Glomerular visceral epithelial cell (primary cell): Measurements from ENCODE around the gene NUDT4B.
"Not testable (repeated sequence)": the region's sequence is repeated elsewhere in the genome, so short reads cannot be mapped to it uniquely, and the experiment has no call there.

Source experiments
- DNase-seq: peaks from one replicate; pipeline ENCODE4 v3.0.0-alpha.2; 2016; ENCODE audit errors: extremely low spot score

The NUDT4B gene

DNA sequence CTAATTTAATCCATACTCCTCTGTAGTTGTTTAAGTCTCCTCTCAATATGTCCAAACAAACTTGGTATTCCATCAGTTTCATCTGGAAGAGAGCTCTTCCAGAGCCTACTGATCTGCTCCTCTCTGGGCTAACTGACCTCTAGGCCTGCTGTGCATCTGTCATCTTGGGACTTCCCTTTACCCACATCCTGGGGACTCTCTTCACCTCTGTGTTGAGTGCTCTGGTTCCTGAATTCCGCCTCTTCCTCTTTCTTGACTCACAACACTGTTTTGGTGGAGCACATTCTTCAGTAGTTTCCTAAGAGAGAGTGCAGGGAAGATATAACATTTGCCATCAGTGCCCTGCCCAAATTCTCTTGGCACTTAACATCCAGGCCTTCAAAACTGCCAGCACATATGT, 13.0 kb upstream of the NUDT4B start:
- DNase-seq, result not testable (repeated sequence)

DNA sequence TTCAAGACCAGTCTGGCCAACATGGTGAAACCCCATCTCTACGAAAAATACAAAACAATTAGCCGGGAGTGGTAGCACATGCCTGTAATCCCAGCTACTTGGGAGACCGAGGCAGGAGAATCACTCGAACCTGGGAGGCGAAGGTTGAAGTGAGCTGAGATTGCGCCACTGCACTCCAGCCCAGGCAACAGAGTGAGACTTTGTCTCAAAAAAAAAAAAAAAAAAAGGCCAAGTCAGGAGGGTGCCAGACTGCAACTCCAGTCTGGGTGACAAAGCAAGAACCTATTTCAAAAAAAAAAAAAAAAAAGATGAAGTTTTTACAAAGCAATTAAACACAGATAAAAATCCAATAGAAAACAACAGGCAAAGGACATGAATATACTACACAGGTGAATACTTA, 9.9 kb upstream of the NUDT4B start:
- DNase-seq, result not testable (repeated sequence)

DNA sequence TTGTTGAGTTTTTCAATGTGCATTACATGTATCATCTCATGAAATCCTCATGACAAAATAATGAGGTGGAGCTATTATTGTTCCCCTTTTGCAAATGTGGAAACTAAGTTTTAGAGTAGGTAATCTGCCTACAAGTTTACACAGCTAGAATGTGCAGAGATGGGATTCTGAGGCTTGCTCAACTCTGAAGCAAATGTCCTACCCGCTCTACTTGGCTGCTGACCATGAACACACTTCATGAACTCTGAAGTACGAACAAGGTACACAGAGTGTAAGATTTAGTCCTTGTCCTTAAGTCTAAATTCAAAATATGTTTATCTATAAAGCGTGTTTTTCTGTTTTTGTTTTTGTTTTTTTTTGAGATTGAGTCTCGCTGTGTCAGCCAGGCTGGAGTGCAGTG, 5.4 kb upstream of the NUDT4B start:
- DNase-seq, result not testable (repeated sequence)

DNA sequence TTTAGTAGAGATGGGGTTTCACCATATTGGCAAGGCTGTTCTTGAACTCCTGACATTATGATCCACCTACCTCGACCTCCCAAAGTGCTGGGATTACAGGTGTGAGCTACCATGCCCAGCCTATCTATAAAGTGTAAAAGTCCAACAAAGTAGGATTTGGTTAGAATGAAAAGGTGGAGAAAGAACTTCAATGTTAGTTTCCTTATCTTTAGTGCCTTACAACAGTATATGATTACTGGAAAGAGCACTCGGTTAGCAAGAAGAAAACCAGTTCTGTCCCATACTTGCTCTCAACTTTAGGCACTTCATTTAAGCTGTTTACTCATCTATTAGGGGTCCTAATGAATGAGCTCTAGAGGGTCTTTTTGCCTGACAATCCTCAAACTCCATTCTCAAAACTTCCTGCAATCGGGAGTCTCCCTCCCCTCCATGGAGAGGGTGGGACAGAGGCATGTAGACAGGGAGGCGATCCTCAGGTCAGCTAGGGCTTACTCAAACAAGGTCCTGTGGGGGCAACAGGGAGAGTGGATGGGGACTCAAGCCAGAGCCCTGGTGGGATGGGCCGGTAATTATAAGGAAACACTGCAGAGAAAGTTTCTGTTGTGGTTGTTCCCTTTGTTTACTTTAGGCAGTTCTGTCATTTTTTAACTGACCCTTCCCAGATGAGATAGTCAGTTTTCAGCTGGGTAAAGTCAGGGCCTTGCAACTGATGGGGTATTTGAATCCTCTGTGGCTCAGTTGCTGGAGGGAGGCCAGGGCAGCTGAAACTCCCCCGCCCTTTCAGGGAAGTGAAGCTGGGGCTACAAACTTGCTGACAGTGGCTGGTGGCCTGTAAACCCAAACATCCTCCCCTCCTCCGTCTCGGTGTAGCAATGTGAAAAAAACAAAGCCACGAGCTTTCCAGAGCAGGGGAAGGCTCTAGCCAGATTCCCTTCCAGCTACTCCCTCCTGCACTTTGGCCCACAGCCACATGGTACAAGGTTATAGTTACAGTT, 4.6 kb upstream of the NUDT4B start:
- not testable (repeated sequence) for DNase-seq

DNA sequence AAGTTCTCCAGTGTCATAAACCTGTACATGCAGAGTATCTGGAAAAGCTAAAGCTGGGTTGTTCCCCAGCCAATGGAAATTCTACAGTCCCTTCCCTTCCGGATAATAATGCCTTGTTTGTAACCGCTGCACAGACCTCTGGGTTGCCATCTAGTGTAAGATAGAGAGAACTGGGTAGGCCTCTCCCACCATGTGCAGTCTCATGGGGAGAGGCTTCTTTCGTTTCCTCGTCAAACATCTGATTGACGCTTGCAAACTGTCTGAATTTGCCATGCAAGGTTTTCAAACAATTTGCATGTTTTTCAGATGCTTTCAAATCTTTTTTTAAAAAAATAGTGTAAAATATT, 734 bp downstream of the NUDT4B start:
- not testable (repeated sequence) for DNase-seq

DNA sequence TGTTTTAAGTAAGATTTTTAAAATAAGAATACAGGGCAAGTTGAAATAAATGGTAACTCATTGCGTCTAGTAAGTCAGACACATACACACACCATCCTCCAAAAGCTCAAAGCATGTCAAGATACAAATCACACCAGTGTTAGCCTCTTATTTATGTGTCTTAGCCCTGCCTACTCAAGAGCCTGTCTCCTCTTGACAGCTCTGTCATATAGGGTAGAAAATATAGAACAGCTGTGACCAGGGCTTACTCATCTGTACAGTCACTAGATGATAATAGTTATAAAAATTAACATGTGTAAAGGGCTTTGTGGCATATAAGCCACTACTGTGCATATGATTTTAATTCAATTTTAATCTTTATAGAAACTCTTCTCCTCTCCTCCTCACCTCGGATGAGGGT, 7.7 kb downstream of the NUDT4B start:
- DNase-seq, result not testable (repeated sequence)

DNA sequence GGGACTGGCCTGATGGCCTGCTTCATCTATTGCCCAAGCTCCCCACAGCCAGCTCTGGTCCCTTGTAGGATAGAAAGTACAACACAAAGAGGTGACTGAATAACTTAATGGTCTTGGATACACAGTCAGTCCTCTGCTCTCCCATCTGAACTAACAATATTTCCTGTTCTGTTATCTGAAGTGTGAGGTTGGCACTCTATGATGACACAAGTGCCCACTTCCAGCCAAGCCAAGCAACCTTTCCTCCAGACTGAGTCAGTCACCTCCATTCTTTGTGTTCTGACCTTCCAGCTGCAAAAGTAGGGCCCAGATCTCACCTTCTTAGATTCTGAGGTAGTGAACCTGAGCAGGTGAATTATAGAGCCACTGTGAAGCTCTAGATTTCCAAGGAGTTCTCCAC, 8.9 kb downstream of the NUDT4B start:
- not testable (repeated sequence) for DNase-seq

DNA sequence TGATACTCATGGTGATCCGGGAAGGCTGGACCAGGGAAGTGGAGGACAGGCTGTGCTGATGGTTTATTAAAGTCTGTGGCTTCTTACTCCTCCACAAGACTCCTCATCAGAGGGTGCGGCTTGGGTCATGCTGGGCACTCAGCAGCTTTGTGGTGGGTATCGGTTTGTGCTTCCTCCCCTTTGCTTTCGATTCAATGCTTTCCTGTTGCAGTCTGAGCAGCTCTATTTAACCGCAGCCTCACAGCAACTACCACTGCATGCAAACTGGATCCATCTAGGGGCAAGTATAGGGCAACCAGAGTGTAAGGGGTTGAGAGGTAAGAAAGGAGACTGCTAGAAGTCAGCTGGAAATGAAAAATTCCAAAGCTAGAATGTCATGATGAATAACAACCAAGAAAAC, 9.8 kb downstream of the NUDT4B start:
- not testable (repeated sequence) for DNase-seq

DNA sequence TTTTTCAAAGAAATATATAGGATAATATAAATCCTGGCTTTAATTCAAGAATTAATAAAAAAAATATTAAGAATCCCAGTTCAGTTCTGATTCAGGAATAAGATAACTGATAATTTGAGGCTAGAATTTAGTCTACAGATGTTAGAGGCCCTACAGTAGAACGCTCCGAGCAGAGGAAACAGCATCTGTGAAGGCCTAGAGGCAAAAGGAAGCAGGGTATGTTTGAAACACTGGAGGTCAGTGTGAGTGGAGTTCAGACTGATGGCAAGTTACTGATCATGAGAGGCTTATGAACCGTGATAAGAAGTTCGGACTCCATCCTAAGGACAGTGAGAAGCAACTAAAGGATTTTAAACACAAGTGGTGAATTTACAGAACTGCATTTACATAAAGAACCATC, 10.4 kb downstream of the NUDT4B start:
- DNase-seq, result not testable (repeated sequence)

DNA sequence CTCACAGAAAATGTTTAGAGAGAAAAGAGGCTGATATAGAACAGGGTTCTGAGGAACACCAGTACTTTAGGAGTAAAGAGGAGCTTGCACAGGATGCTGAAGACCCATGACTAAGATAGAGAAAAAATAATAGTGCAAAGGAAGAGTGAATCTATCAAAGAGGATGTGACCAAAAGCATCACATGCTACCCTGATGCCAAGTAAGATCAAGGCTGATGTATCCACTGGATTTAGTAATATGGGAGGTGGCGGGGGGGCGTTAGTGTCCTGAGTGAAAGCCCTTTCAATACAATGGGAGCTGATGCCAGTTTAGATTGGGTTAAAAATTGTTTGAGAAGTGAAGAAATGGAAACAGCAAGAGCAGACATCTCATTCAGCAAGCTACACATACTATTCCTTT, 11.2 kb downstream of the NUDT4B start:
- DNase-seq, result not testable (repeated sequence)

DNA sequence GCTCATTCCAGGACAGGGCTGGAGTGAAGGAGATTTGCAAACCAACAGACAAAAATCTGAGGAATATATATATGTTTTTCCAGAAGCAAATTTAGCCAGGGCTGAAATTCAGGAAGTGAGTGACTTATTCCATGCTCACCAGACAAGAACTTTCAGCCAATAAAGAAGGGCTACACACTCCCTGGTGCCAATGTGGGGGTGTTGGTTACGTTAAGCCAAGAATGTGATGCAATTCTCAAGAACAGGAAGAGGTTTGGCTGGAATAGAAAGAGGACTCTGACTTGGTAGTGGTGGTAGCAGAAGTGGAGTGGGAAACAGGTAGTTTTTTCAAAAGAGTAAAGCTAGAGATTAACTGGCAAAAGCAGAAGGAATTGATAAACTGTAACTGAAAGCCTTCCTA, 11.6 kb downstream of the NUDT4B start:
- DNase-seq, result not testable (repeated sequence)

DNA sequence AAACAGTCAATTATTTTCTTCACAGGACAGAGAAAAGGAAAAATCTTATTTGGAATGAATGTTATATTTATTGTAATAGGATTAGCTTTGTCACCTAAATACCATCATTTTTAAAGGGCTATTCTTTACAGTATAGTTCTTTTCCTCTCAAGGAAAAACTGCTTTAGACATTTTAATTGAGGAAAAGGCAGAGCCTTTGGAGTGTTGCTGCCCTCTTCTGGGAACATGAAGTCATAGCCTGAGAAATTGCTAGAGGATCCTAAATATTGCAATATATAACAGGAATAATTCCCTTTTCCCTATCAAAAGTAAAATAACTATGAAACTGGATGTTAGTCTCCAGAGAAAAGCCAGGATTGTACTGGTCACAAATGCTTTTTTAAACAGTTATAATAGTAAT, 12.8 kb downstream of the NUDT4B start:
- DNase-seq, result not testable (repeated sequence)

DNA sequence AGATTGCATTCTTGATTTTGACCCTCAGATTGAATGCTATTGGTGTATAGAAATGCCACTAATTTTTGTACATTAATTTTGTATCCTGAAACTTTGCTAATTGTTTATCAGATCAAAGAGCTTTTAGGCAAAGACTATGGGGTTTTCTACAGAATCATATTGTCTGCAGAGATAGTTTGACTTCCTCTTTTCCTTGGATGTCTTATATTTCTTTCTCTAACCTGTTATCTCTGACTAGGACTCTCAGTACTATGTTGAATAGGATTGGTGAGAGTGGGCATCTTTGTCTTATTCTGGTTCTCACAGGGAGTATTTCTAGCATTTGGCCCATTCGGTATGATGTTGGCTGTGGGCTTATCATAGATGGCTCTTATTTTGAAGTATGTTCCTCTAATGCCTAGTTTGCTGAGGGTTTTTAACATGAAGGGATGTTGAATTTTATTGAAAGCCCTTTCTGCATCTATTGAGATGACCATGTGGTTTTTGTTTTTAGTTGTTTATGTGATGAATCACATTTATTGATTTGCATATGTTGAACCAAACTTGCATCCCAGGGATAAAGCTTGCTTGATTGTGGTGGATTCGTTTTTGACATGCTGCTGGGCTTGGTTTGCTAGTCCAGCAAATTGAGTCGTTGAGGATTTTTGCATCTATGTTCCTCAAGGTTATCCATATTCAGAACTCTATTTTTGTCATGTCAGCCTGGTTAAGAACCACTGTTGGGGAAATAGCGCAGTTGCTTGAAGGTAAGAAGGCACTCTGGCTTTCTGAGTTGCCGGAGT, 16.9 kb downstream of the NUDT4B start:
- DNase-seq, result not testable (repeated sequence)

DNA sequence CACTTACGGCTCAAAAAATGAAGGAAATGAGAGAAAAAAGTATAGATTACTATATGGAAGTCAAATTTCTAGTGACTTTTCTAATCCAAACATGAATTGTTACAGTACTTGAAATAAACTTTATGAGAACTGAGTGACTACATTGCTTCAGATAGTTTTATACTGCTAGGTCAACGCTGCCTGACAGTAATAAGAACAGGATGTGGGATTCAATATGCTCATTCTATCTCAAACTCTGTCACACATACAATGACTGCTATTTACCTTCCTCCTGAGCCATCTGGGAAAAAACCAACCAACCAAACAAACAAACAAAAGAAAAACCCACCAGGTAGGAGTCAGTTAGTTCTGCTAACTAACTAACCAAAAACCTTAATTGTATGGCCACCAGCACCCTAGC, 20.0 kb downstream of the NUDT4B start:
- not testable (repeated sequence) for DNase-seq

DNA sequence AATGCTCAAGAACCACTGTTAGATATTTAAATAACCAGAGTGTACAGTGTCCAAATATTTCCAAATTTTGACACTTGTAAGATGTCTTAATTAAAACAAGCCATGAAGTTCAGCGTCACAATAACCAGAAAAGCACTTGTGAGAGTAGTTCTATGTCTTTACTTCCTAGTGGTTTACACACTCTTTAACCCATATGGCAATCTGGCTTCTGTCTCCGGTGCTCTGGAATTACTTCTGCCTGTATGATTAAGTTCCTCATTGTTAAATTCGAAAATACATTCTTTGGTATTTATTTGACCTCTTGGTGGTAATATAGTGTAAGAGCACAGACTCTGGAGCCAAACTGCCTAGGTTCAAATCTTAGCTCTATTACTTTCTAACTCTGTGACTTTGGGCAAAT, 20.9 kb downstream of the NUDT4B start:
- DNase-seq, result not testable (repeated sequence)

DNA sequence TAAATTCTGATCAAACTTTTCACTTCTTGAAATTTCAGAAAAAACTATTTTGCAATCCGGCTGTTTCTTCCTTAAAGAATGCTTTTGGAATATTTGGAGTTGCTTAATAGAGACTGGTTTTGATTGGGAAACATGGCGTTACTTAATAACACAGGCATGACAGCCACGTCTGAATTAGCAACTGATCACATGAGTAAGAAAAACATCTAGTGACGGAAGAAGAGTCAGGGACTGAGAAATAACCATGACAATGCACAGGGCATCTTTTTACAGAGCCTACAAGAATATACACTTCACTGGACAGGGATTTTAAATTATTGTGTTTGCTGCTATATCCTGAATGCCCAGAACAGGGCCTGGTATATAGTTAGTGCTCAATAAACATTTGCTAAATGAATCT, 25.1 kb downstream of the NUDT4B start:
- DNase-seq, result not testable (repeated sequence)

DNA sequence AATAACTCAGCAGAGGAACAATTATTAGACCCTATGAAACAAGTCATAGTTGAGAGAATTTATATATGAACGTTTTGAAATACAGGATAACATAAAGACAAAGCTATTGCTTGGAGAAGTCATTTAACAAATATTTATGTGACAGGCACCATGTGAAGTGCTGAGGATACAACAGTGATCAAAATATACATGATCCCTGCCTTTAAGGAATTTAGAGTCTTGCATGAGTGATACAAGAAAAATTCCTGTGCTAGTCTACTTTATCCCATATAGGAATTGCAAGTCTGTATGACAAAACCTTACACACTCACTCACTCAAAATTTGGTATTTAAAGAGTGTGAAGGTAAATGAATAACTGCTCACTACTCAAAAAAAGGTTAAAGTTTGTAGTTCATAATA, 25.5 kb downstream of the NUDT4B start:
- not testable (repeated sequence) for DNase-seq

DNA sequence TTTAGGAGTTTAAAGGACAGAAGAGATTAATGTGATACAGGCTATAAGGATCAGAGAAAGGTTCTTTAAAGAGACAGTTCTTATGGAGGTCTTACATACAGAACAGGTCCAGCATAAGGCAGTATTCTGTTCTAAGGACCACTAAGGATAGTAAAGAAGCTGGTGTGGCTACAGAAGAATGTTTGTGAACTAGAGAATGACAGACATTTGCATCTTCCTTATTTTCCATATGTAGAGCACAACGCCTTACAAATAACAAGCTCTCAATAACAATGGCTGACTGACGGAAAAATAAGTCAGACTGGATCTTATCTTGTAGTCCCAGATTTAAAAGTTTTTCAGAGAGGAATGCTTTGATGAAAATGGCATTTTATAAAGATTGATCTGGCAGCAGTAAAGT, 26.7 kb downstream of the NUDT4B start:
- not testable (repeated sequence) for DNase-seq

DNA sequence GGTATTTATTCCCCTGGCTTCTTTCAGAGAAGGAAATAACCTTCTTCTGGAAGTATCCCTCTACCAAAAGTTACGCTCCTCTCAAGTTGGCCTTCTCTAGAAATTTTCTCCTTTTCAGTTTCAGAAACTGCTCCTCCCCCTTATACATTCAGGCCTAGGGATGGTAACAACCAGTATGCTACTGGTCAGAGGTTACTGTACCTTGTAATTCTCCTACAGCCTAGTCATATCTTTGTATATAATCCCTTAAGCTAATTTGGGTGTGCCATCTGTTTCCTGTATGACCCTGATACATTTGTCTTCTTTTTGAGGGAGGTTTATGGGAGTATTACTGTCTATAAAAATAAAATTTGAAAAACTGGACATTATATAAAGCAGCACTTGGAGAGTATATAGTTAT, 29.1 kb downstream of the NUDT4B start:
- not testable (repeated sequence) for DNase-seq

DNA sequence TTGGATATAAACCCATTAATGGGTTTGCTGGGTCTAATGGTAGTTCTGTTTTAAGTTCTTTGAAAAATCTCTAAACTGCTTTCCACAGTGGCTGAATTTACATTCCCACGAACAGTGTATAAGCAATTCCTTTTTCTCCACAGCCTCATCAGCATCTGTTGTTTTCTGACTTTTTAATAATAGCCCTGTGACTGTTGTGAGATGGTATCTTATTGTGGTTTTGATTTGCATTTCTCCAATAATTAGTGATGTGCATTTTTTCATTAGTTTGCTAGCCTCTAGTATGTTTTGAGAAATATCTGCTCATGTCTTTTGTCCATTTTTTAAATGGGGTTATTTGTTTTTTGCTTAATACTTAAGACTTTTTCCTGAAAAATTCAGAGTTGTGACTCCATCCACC, 31.8 kb downstream of the NUDT4B start:
- DNase-seq, result not testable (repeated sequence)

DNA sequence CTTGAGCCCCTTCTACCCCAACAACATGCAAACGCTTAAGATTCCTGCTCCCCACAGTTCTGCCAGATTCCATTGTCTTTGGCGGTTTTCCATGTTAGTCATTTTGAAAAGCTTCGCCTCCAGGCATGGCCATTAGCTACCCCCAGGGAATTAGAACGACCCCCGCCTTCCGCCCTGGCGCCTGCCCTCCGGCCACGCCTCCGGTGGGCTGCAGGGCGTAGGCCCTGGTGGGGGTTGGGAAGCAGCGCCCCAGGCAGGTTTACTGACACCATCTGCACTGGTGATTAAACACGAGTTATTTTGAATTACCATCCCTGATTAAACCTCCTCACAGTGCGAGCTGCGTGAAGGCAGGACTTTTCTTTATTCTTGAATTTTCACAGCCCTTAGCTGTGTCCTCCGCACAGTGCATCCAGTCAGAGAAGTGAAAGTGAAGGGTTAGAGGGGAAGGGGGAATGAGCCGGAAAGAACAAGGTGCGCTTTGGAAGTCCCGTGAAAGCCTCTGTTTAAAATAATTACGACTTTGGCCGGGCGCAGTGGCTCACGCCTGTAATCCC, 43.0 kb downstream of the NUDT4B start:
- not testable (repeated sequence) for DNase-seq

DNA sequence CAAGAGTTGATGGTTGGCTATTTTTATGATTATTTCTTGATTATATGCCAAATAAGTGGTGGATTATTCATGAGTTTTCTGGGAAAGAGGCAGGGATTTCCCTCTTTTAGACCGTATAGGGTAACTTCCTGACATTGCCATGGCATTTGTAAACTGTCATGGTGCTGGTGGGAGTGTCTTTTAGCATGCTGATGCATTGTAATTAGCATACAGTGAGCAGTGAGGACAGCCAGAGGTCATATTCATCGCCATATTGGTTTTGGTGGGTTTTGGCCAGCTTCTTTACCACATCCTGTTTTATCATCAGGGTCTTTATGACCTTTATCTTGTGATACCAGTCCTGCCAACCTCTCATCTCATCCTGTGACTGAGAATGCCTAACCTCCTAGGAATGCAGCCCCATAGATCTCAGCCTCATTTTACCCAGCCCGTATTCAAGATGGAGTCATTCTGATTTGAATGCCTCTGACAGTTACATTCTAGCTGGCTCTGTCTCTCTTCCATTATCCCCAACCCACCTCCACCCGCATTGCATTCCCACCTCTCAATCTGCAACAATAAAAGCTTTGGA, 45.3 kb downstream of the NUDT4B start:
- DNase-seq, result not testable (repeated sequence)
